ENCODE results near the gene OR5B17.
A peak's percentile ranks its signal among the peaks of the same experiment; 100 is the strongest.

OR5B17 gene

GRCh38 chr11:58390551-58391063, 31.7 kb upstream of the OR5B17 start:
- no peak for TF ChIP-seq CTCF (IDR thresholded peaks at IDR 0.05; ENCODE audit: control insufficient read depth, insufficient read depth, low read depth, low read length, missing control alignments)
- no peak for DNase-seq (ENCODE audit: low read depth)
- H3K4me3 ChIP-seq (ENCODE audit: control insufficient read depth, low read depth, low read length) = no peak overlapping the region

GRCh38 chr11:58354727-58355126, 4.1 kb downstream of the OR5B17 start:
- DNase-seq (ENCODE audit: low read depth) = no peak
- H3K4me3 ChIP-seq (ENCODE audit: control insufficient read depth, low read depth, low read length) = no peak overlapping the region
- TF ChIP-seq CTCF (IDR thresholded peaks at IDR 0.05; ENCODE audit: control insufficient read depth, insufficient read depth, low read depth, low read length, missing control alignments) = no peak

GRCh38 chr11:58345204-58345603, 13.7 kb downstream of the OR5B17 start:
- no peak for TF ChIP-seq CTCF (IDR thresholded peaks at IDR 0.05; ENCODE audit: control insufficient read depth, insufficient read depth, low read depth, low read length, missing control alignments)
- no peak for DNase-seq (ENCODE audit: low read depth)
- H3K4me3 ChIP-seq (ENCODE audit: control insufficient read depth, low read depth, low read length) = no peak overlapping the region

GRCh38 chr11:58334708-58335107, 24.2 kb downstream of the OR5B17 start:
- no peak for TF ChIP-seq CTCF (IDR thresholded peaks at IDR 0.05; ENCODE audit: control insufficient read depth, insufficient read depth, low read depth, low read length, missing control alignments)
- DNase-seq (ENCODE audit: low read depth) = peak; percentile 43
- no peak overlapping the region for H3K4me3 ChIP-seq (ENCODE audit: control insufficient read depth, low read depth, low read length)

GRCh38 chr11:58330861-58331260, 28.0 kb downstream of the OR5B17 start:
- DNase-seq (ENCODE audit: low read depth) = peak; percentile 5
- no peak overlapping the region for H3K4me3 ChIP-seq (ENCODE audit: control insufficient read depth, low read depth, low read length)
- TF ChIP-seq CTCF (IDR thresholded peaks at IDR 0.05; ENCODE audit: control insufficient read depth, insufficient read depth, low read depth, low read length, missing control alignments) = no peak

GRCh38 chr11:58318532-58318931, 40.3 kb downstream of the OR5B17 start:
- peak; percentile 17 for DNase-seq (ENCODE audit: low read depth)
- H3K4me3 ChIP-seq (ENCODE audit: control insufficient read depth, low read depth, low read length) = no peak overlapping the region
- no peak for TF ChIP-seq CTCF (IDR thresholded peaks at IDR 0.05; ENCODE audit: control insufficient read depth, insufficient read depth, low read depth, low read length, missing control alignments)

GRCh38 chr11:58316142-58316541, 42.7 kb downstream of the OR5B17 start:
- no peak for DNase-seq (ENCODE audit: low read depth)
- TF ChIP-seq CTCF (IDR thresholded peaks at IDR 0.05; ENCODE audit: control insufficient read depth, insufficient read depth, low read depth, low read length, missing control alignments) = no peak
- no peak overlapping the region for H3K4me3 ChIP-seq (ENCODE audit: control insufficient read depth, low read depth, low read length)
